HG02642 (cell line): Measurements from ENCODE around the gene SLC25A26.
"Not testable (repeated sequence)": the region's sequence is repeated elsewhere in the genome, so short reads cannot be mapped to it uniquely, and the experiment has no call there.

Experiments used
- ATAC-seq: cut with Tn5 transposase; IDR thresholded peaks from one replicate; pipeline ENCODE4 v1.9.1; 2021; ENCODE audit warnings: mild to moderate bottlenecking; ENCODE audit not compliant: unreplicated experiment, poor library complexity

The SLC25A26 gene

DNA sequence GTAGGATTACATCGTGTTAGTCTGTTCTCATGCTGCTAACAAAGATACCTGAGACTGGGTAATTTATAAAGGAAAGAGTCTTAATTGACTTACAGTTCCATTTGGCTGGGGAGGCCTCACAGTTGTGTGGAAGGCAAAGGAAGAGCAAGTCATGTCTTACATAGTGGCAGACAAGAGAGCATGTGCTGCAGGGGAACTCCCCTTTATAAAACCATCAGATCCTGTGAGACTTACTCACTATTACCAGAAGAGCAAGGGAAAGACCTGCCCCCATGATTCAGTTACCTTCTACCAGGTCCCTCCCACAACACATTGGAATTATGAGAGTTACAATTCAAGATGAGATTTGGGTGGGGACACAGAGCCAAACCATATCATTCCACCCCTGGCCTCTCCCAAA lies 3.4 kb downstream of the SLC25A26 start:
- no peak for ATAC-seq

DNA sequence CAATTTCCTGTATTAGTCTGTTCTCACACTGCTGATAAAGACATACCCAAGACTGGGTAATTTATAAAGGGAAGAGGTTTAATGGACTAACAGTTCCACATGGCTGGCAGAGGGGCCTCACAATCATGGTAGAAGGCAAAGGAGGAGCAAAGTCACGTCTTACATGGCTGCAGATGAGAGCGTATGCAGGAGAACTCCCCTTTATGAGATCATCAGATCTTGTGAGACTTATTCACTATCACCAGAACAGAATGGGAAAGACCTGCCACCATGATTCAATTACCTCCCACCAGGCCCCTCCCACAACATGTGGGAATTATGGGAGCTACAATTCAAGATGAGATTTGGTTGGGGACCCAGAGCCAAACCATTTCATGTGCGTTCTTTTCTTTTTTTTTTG lies 5.3 kb downstream of the SLC25A26 start:
- not testable (repeated sequence) for ATAC-seq

DNA sequence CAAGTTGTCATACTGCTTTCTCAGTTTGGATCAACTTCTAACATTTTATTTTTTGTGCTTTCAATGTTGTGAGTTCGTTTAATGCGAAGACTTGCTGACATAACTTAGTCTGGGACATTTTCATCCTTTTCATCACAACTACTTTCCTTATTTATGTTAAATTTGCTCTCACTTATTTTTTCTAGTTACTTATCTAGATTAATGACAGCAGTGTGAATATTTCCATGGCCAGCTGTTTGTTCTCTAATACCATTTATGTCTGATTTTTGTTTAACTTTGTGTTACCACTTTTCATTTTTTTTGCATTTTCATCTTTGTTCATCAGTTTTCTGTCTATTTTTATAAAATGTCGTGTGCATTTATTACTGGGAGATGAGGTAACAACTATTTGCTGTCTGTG lies 6.2 kb downstream of the SLC25A26 start:
- ATAC-seq: no peak

DNA sequence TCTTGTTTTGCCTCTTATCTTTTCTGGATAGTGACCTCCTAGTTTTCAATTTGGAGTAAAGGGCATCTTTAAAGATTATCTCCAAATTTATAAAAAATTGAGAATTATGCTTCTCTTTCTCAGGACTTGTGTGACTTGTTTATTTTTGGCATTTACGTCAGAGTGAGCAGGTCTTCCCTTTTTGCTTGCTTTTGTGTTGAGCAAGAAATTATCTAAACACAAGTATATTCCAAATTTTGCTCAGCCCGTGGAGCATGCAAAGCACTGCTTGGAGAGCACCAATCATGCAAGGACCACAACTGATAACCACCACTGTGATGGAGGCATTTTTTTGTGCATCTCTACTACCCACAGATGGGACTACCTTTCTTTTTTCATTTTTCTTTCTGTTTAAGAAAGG lies 7.1 kb downstream of the SLC25A26 start:
- ATAC-seq: no peak

DNA sequence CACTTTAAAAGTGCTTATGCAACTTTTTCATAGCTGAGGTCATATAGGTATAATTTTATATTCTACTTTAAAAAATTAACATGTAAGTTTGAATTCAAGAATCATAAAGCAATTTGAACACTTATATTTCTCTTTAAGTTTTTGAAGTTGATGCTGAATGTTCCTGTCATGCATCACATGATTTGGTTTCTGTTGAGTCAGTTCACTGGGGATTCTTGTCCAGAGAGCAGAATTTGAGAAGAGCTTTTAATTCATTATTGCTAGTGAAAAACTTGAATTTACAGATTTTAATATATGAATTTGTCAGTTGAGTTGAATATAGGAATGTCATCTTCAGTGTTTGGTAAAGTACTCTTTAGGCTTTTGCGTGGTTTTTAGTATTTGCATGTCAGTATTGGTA lies 7.9 kb downstream of the SLC25A26 start:
- ATAC-seq: no peak

DNA sequence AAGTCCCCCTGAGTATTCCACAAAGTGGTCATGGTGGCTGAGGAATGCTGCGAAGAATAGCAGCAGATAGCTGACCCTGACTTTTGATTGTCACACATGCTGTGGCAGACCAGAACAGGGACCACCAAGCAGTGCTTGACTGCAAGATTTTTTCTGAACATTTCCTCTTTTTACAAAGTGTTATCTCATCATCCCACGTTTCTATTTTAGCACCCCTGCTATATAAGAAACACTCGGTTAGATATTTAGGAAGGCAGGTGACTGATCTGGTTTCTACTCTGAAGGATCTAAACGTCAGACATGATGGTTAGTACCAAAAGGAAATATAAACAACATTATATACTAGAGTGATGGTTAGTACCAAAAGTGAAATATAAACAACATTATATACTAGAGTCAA lies 9.1 kb downstream of the SLC25A26 start:
- ATAC-seq: no peak

DNA sequence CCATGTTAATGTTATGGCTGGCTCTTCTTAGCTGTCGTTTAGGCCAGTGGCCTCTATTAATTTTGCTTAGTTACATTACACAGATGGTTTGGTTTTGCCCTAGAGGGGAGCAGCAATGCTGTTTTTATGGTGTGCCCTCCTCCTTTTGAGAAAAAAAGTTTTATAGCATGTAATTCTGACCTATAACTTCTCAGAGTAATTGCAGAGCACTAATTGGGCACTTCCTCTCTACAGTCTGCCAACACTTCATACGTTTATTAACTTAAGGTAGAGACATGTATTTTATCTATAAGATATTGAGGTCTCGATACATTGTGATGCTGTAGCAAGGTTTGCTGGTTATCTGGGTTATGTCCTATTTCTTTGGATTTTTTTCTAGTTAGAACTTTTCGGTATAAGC lies 12.2 kb downstream of the SLC25A26 start:
- no peak for ATAC-seq

DNA sequence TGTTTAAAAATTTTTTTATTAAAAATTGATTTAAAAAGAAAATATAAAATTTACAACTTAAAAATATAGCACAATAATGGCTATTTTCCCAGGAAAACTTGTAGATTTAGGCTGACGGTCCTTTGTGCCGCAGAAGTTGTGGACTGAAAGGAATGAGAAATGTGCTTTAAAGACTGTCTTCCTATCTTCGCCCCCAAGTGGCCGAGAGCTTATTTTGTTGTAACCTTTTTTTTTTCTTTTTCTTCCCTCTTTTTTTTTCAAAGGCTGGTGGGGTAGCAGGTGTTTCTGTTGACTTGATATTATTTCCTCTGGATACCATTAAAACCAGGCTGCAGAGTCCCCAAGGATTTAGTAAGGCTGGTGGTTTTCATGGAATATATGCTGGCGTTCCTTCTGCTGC lies 15.5 kb downstream of the SLC25A26 start:
- no peak for ATAC-seq

DNA sequence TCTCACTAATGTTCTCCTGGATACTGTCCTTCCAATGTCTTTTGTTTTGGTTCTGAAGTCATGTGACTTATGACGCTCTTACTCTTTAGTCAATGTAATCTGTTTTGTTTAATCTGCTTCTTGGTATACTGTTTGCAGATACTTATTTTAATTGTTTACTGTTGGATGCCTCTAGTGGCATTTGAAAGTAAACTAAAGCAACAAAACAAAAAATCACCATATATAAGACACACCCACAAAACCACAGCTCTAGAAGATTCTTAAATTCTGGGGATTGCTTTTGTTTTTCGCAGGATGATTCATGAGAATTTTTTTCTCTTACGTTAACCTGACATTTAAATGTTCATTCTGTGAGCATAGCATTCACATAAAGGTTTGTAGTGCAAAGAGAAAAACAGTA lies 16.8 kb downstream of the SLC25A26 start:
- ATAC-seq: no peak

DNA sequence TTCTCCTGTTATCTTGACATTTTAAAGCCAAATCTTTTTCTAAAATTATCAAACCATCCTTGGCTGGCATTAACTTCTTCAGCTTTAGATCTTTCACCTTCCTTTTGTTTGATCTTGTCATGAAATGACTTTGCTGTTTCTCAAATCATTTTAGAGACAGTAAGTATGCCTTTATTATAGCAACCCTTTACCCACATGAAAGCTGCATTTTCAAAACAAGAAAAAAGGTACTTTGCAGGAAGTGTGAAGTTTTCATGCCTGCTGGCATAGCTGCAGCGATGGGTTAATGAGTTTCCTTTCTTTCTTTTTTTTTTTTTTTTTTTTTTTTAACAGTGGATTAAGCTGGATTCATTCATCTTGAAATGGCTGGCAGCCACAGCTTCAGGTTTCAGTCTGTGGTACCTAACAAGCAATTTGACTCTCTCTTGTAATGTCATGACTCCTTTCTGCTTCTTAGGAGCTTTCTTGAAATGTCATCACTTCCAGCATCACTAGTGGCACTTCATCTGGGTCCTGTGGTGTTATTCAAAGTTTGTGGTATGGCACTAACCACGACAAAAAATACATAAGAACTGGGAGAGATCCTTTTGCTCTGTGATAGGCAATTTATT lies 18.8 kb downstream of the SLC25A26 start:
- no peak for ATAC-seq

DNA sequence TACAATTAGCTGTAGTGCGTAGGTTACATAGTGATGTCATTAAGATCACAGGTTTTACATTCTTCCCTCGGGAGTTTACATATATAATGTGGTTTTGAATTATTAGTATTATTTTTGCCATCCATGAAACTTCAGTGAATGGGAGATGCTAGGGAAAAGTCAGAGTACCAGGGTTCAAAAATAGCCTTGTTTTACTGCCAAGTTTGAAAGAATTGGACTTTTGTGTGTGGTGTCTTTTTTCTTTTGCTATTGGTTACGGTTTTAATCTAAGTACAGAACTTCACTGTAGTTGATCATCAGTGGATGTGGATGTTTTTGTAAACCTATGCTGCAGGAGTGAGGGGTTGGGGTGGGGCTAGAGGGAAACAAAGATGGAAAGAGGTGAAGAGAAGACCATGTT lies 20.7 kb downstream of the SLC25A26 start:
- no peak for ATAC-seq

DNA sequence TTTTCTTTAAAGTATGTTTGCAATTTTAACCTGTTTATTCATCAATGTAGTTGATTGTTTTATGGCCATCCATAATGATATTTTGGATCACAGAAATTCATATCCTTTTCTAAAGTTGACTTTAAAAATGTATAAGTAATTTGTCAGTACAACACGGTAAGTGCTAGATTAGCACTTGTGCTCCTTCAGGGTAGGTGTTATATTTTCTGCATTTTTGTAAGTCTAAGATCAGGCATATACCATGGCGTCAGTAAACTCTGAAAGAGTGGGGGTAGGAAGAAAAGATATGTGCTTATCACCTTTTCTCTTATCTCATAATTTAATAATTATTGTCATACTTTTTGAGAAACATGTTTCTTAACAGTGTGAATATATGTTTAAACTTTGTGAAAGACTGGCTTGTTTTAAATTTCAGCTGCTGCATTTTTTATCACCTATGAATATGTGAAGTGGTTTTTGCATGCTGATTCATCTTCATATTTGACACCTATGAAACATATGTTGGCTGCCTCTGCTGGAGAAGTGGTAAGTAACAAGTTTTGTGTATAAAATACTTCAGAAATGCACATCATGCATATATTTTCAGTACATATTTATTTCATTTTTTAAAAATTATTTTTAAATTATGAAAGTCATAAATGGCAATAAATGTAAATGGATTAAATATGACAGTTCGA lies 22.1 kb downstream of the SLC25A26 start:
- ATAC-seq: no peak

DNA sequence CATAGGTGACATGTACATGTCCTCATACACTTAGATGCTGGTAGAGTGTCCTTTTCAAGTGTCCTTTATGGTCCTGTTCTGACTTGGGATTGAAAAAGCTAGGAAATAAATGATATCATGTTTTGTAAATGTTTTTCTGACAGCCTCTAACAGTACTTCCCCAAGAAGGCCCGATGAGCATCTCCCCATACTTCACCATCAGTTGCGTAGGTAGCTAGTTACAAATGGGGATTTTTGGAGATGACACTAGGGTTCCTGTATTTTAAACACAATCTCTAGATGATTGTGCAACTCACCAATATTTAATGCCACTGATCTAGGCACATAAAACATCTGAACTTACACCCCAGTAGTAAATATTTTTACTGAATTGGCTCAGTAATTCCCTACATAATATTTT lies 27.8 kb downstream of the SLC25A26 start:
- no peak for ATAC-seq

DNA sequence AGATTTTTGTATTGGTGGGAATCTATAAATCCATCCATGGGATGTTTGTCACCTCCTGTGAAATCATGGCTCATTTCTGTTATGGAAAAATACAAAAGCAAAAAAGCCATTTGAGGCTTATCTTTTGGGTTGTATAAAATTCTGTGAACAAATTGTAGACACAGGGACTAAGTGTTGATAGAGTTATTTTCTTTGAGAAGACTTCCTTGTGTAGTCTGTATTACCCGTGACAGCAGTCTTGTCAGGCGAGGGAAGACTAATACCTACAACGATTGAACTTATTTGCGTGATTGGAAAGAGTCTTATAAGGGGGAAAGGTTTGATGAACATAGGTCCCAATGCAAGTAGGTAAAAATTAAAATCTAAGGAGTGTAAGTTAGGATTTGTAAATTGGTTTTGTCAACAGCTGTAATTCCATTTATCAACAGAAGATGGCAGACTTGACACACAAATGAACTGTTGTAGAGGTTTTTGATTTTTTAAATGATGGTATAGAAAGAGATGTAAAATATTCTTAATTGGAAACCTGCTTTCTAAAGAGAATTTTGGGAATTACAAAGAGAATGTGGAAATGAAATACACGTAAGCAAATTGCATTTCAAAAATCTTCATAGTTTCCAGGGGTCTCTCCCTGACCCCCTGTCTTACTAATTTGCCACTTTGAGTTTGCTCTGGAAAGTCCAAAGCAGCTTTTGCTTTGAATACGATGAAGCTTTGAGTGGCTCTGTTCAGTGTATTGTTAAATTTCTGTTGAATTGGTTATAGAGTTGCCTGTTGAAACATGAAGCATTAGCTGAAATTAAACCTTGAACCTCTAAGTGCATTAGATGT lies 33.2 kb downstream of the SLC25A26 start:
- no peak for ATAC-seq

DNA sequence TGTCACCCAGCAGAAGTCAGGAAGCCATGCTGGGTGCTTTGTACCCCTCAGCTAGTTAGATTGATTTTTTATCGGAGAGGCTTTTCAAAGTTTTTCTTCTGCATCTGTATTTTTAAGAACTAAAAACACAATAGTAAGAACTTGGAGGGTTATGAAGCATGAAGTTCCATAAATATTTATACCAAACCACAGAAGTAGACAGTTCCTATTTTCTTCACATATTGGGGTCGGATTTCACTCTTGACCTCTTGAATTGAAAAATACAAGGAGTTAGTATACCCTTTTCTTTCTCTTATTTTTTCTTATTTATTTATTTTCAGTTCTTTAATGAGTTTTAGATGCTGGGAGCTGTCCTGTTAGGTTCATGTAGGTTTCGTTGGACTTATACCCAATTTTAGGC lies 35.1 kb downstream of the SLC25A26 start:
- ATAC-seq: no peak

DNA sequence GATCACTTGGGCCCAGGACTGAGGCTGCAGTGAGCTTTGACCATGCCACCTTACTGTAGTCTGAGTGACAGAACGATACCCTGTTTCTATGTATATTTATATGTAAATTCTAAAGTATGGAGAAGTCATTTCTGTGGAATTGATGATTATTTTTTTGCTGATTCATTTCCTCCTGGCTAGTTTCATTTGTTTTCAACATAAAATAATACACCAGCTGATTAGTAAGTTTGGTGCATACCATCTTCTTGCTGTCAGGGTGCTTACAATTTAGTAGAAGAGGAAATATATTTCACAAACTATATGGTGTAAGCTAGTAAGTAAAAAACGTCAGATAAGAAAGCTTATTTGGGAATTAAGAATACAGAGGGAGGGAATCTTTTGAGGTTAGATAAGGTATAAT lies 36.0 kb downstream of the SLC25A26 start:
- ATAC-seq: no peak

DNA sequence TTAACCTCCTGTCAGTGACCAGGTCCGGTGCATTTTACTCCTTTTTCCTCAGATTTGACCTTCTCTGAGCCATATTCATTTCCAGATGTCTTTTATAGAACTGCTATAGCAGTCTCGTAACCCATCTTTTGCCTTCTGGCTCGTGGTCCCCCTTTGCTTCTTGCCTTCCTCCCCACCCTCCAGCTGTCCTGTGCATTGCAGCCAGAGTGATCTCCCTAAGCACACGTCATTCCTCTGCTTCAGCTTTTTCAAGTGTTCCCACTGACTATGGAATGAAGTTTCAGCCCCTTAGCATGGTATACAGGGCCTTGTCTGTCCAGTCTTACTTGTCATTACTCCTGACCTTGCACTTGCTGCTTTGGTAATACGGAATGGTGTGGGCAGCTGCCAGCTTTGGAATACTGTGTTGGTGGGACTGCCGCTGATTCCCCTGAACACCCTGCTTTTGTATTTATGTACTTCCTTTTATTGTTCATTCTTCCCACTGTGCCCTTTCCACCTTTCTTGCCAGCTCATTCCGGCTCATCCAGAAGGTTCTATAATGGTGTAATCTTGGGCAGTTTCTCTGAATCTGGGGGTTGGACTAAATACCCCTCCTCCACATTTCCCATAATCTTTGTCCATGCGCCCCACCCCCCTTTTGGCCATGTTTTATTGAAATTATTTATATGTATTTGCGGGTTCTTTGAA lies 38.9 kb downstream of the SLC25A26 start:
- no peak for ATAC-seq

DNA sequence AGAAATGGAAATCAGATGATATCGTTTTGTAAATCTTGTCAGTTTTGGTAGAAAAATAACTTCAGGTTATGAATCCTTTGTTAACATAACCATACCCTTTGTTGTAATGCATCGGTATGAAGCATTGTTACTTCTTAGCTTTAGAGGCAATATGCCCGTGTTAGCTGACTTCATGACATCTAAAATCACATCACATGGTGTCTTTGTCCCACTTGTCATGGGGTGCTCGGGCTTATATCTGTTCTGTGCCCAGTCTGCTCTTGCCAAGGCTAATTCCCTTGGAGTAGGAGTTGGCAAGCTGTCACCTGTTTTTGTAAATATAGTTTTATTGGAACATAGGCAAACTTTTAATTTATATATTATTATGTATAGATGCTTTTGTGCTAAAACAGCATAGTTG lies 39.6 kb downstream of the SLC25A26 start:
- no peak for ATAC-seq

DNA sequence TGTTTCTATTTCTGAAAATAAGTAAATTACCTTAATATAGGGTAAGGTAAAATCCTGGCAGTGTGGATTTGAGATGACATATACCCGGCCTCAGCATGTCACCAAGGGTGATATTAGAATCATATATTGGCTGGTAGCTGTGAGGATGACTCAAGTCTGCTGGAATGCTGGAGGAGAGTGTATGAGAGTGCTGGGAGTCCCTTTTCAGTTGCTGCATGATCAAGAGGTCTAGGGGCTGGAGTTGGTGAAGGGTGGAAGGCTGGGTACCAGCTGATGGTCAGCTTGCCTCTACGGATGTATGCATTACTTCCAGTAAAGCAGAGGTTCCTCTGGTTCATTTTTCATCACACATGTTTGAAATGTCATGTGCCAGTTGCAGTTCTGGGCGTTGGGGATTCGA lies 40.6 kb downstream of the SLC25A26 start:
- ATAC-seq: no peak

DNA sequence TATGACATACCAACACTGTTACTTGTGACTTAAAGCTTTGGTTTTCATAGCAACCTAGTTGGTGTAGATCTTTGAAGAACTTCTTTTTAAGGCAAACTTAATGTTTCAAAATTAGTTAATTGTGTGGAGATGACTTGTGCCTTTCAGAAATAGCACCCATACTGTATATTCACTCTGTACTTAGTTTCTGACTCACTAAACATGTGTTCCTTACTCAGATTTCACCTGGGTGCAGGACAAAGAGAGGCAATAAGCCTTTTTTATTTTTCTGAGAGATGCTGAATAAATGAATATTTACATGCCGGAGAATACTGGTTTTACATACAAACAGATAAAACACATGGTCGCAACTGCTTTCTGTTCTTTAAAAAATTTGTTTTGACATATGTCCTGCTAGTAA lies 44.8 kb downstream of the SLC25A26 start:
- no peak for ATAC-seq

DNA sequence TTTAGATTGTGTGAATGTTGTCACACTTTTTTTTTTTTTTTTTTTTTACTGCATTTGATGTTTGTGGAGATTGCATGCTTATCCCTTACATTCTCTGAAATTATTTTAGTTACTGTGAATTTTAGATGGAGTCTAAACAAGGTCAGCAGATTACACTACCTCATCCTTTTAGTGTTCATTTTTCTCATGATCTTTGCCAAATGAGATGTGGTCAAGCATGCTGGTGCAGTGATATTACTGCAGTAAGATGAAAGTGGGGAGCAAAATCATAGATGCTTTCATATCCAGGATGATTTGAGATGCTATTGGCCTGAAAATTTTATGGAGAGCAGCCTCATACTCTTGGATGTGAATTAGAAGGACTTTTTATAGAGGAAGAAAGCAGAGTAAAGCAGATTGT lies 45.8 kb downstream of the SLC25A26 start:
- no peak for ATAC-seq
